GM18873 (cell line): ENCODE data around the gene FANCC.

Experiments used
- ATAC-seq: cut with Tn5 transposase; IDR thresholded peaks from one replicate; pipeline ENCODE4 v1.9.1; 2021; ENCODE audit warnings: mild to moderate bottlenecking, moderate library complexity, moderate number of reproducible peaks; ENCODE audit not compliant: unreplicated experiment, low FRiP score

FANCC gene

GRCh38 chr9:95058121-95058785 is 259.3 kb downstream of the FANCC start:
- ATAC-seq: no peak

GRCh38 chr9:95057101-95057500 is 260.4 kb downstream of the FANCC start:
- ATAC-seq: no peak

- no peak for ATAC-seq
Measured at GRCh38 chr9:95055851-95056551, 261.5 kb downstream of the FANCC start.

DNA sequence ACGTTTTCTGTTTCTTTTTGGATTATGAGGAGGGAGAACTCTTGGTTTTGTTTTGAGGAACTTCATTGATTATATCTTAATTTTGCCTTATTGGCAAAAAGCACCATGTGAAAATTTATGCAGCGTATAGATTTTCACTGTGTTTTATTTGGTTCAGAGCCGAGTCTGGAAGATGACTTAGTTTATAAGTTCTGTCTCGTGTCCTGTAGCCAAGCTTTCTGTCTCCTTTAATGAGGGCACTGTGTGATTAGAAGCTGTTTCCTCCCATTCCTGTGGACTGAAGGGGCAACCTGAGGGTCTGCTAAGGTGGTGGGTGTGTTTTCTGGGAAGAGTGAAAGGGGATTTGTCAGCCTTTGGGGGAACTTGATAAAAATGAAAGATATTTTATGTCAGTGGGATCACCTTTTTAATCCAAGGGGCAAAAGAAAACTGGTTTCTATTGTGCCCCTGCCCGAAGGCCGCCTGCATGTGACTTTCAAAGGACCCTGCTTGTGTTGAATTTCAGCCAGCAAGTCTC is 262.1 kb downstream of the FANCC start:
- no peak for ATAC-seq

- ATAC-seq: no peak
Measured at GRCh38 chr9:95053611-95054570, 263.6 kb downstream of the FANCC start.

DNA sequence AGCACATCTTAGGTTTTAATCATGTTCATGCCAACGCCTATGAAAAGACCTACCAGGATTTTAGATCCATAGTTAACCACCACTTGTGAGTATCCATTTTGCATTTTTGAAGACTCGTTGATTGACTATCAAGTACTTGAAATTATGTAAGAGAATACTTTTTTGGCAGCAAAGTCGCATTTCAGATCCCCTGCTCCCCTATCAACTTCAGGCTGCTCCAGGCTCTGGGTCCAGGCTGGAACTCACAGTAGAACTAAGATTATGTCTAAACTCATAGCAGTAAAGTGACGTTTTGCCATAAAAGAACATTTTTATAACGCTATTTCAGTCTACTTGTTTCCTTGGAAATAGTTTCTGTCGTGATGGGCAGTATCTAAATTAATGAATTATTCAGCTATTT is 267.7 kb downstream of the FANCC start:
- no peak for ATAC-seq
